Tibial artery (tissue), 4 donors: ENCODE measurements around the gene RCOR1.
A peak's percentile ranks its signal among the peaks of the same experiment; 100 is the strongest.
"Not testable (repeated sequence)": the region's sequence is repeated elsewhere in the genome, so short reads cannot be mapped to it uniquely, and the experiment has no call there.

Source experiments
- DNase-seq, 2 donors: peaks; one replicate each; pipeline ENCODE4 v3.0.0-alpha.2; 2019
- H3K27ac ChIP-seq, 2 donors: fragments of 200-600 bp; sonication (generic) in 1 of 2; 1 replicate in 1 of 2; 2 replicates in 1 of 2; pipeline ENCODE4 v1.5.1; 2018 to 2019; ENCODE audit warnings: mild to moderate bottlenecking in 1 of 2
- H3K27me3 ChIP-seq, 2 donors: fragments of 200-600 bp; sonication (generic) in 1 of 2; one replicate each; pipeline versions ENCODE4 v1.5.1 to v1.6.0; 2016 to 2019
- H3K36me3 ChIP-seq, 3 donors: fragments of 200-600 bp; sonication (generic) in 2 of 3; one replicate each; pipeline ENCODE4 v1.5.1; 2016 to 2019; ENCODE audit warnings: mild to moderate bottlenecking in 2 of 3
- H3K4me1 ChIP-seq, 4 donors: fragments of 200-600 bp; sonication (generic) in 2 of 4; 1 replicate in 3 of 4; 2 replicates in 1 of 4; pipeline ENCODE4 v1.5.1; 2016 to 2019
- H3K4me3 ChIP-seq, 2 donors: fragments of 200-600 bp; sonication (generic) in 1 of 2; 1 replicate in 1 of 2; 2 replicates in 1 of 2; pipeline ENCODE4 v1.5.1; 2018 to 2019; ENCODE audit warnings: mild to moderate bottlenecking in 2 of 2
- H3K9me3 ChIP-seq, 3 donors: fragments of 200-600 bp; sonication (generic) in 1 of 3; one replicate each; pipeline ENCODE4 v1.5.1; 2016 to 2019
- CTCF ChIP-seq, 2 experiments: fragments of 200-600 bp in 1 of 2; fragments of 450-650 bp in 1 of 2; IDR thresholded peaks; one replicate each; pipeline ENCODE4 v1.5.1; 2017 to 2019; ENCODE audit warnings: antibody characterized with exemption in 2 of 2, mild to moderate bottlenecking in 1 of 2, moderate library complexity in 1 of 2
- intact Hi-C: fragments of 100-400 bp; cut with DNase I; formaldehyde crosslinking; loops from one replicate; pipeline ENCODE4 v1.15.0; 2023; ENCODE audit warnings: low total_unique reads

RCOR1 gene

GRCh38 chr14:102548616-102549240, 43.7 kb upstream of the RCOR1 start:
- H3K36me3 ChIP-seq, result no peaks in the 10 kb centered on the region
- DNase-seq, result no peak
- no peak for TF ChIP-seq CTCF (IDR thresholded peaks at IDR 0.05)
- H3K9me3 ChIP-seq, result no peaks in the 10 kb centered on the region
- H3K27ac ChIP-seq, result no peak overlapping the region
- H3K4me1 ChIP-seq, result peaks cover 0 to 18% (median 0%) of the 10 kb centered on the region in 4 donors
- no peak overlapping the region for H3K4me3 ChIP-seq
- peaks cover 0 to 39% of the 10 kb centered on the region in 2 donors for H3K27me3 ChIP-seq
- intact Hi-C loops, result no loop called here

- H3K36me3 ChIP-seq, DNase-seq, H3K9me3 ChIP-seq, H3K4me3 ChIP-seq, intact Hi-C loops, H3K27ac ChIP-seq: not testable (repeated sequence)
- H3K4me1 ChIP-seq, result peaks cover 0 to 13% (median 3%) of the 10 kb centered on the region in 4 donors
- peaks cover 0 to 17% of the 10 kb centered on the region in 2 donors for H3K27me3 ChIP-seq
These were observed 41.5 kb upstream of the RCOR1 start for GRCh38 chr14:102550927-102551401.

- no peak for DNase-seq
- Histone ChIP-seq H3K27ac (no peak overlapping the region), H3K36me3 (no peaks in the 10 kb centered on the region), H3K4me1 (peaks cover 0 to 15% (median 4%) of the 10 kb centered on the region in 4 donors), H3K4me3 (no peak overlapping the region), H3K27me3 (peaks cover 0 to 6% of the 10 kb centered on the region in 2 donors), H3K9me3 (no peaks in the 10 kb centered on the region)
- TF ChIP-seq CTCF (IDR thresholded peaks at IDR 0.05), result no peak
- intact Hi-C loops, result no loop called here
These were observed 40.3 kb upstream of the RCOR1 start for GRCh38 chr14:102551995-102552705.

GRCh38 chr14:102554821-102555819, 37.3 kb upstream of the RCOR1 start:
- peaks cover 0 to 15% (median 4%) of the 10 kb centered on the region in 4 donors for H3K4me1 ChIP-seq
- H3K27ac ChIP-seq, result peak overlapping the region; percentile 46 to 49

GRCh38 chr14:102556098-102556677, 36.3 kb upstream of the RCOR1 start:
- Histone ChIP-seq H3K27ac (no peak overlapping the region), H3K4me3 (no peak overlapping the region), H3K9me3 (no peaks in the 10 kb centered on the region), H3K4me1 (peaks cover 0 to 15% (median 4%) of the 10 kb centered on the region in 4 donors), H3K36me3 (no peaks in the 10 kb centered on the region), H3K27me3 (no peaks in the 10 kb centered on the region)
- DNase-seq, result no peak
- no peak for TF ChIP-seq CTCF (IDR thresholded peaks at IDR 0.05)
- intact Hi-C loops, result no loop called here

More at GRCh38 chr14:102554821-102555819, 37.3 kb upstream of the RCOR1 start:
- no peak for TF ChIP-seq CTCF (IDR thresholded peaks at IDR 0.05)
- no peaks in the 10 kb centered on the region for H3K36me3 ChIP-seq
- DNase-seq, result peak in 1 of 2 donors; percentile 42
- peak overlapping the region; percentile 67 to 76 for H3K4me3 ChIP-seq
- peaks cover 0 to 3% of the 10 kb centered on the region in 2 donors for H3K27me3 ChIP-seq
- intact Hi-C loops, result no loop called here
- H3K9me3 ChIP-seq, result no peaks in the 10 kb centered on the region
